Common myeloid progenitor, CD34-positive (primary cell): ENCODE measurements around the gene RABEP2.
A peak's percentile ranks its signal among the peaks of the same experiment; 100 is the strongest.

ENCODE experiments used
- CTCF ChIA-PET: fragments of 350-600 bp; sonication (Branson Sonifier 250); formaldehyde crosslinking; loops from one replicate; lab custom pipeline; 2021; ENCODE audit warnings: antibody characterized with exemption; lab: Charles Lee
- POLR2A ChIA-PET: fragments of 350-600 bp; sonication (Branson Sonifier 250); formaldehyde crosslinking; loops from one replicate; lab custom pipeline; 2021; ENCODE audit warnings: antibody characterized with exemption; lab: Charles Lee
- DNase-seq, 3 donors: peaks; one replicate each; pipeline versions ENCODE4 v3.0.0 to v3.0.0-alpha.2; 2013
- H3K27ac ChIP-seq, 2 experiments: 1 replicate in 1 of 2; 2 replicates in 1 of 2; pipeline ENCODE4 v1.7.0; 2013; ENCODE audit warnings: inconsistent platforms in 2 of 2, low read length in 2 of 2, mild to moderate bottlenecking in 2 of 2, low read depth in 1 of 2, moderate library complexity in 1 of 2; ENCODE audit not compliant: severe bottlenecking in 2 of 2, insufficient read depth in 1 of 2, poor library complexity in 1 of 2
- H3K27me3 ChIP-seq, 5 experiments: replicated peaks in 2 of 5; 1 replicate in 3 of 5; 2 replicates in 2 of 5; pipeline versions ENCODE4 v1.6.1 to v1.7.0; 2013; ENCODE audit warnings: low read length in 4 of 5, mild to moderate bottlenecking in 2 of 5, moderate library complexity in 2 of 5, inconsistent platforms in 1 of 5; ENCODE audit not compliant: insufficient read depth in 5 of 5, control insufficient read depth in 4 of 5
- H3K36me3 ChIP-seq, 4 experiments: 1 replicate in 2 of 4; 2 replicates in 2 of 4; pipeline versions ENCODE4 v1.6.1 to v1.7.0; 2013; ENCODE audit warnings: low read length in 3 of 4, control low read depth in 1 of 4, mild to moderate bottlenecking in 1 of 4; ENCODE audit not compliant: control insufficient read depth in 4 of 4, insufficient read depth in 4 of 4
- H3K4me1 ChIP-seq, 4 experiments: 1 replicate in 3 of 4; 2 replicates in 1 of 4; pipeline versions ENCODE4 v1.6.1 to v1.7.1; 2013; ENCODE audit warnings: low read length in 3 of 4, mild to moderate bottlenecking in 3 of 4, control low read depth in 1 of 4, inconsistent platforms in 1 of 4, moderate library complexity in 1 of 4; ENCODE audit not compliant: control insufficient read depth in 4 of 4, insufficient read depth in 4 of 4; ENCODE audit errors: control extremely low read depth in 1 of 4
- H3K4me3 ChIP-seq, 7 experiments: 1 replicate in 4 of 7; 2 replicates in 3 of 7; pipeline versions ENCODE4 v1.5.1 to v1.7.0; 2013; ENCODE audit warnings: mild to moderate bottlenecking in 7 of 7, low read length in 6 of 7, moderate library complexity in 6 of 7, inconsistent platforms in 2 of 7, low read depth in 2 of 7, control low read depth in 1 of 7; ENCODE audit not compliant: insufficient read depth in 4 of 7, control insufficient read depth in 1 of 7; ENCODE audit errors: extremely low read depth in 1 of 7
- H3K9me3 ChIP-seq, 5 experiments: 1 replicate in 4 of 5; 2 replicates in 1 of 5; pipeline versions ENCODE4 v1.6.1 to v1.7.1; 2013; ENCODE audit warnings: low read length in 4 of 5, mild to moderate bottlenecking in 2 of 5, inconsistent platforms in 1 of 5, low read depth in 1 of 5, moderate library complexity in 1 of 5; ENCODE audit not compliant: control insufficient read depth in 4 of 5, insufficient read depth in 2 of 5; ENCODE audit errors: control extremely low read depth in 1 of 5
- WGBS: methylation state at CpG from one replicate; pipeline ENCODE4 v1.1.5; 2013; ENCODE audit not compliant: insufficient coverage; 5-methylcytosine and 5-hydroxymethylcytosine counted together

Gene RABEP2

GRCh38 chr16:28905800-28906372 lies 19.2 kb downstream of the RABEP2 start:
- CTCF ChIA-PET = interaction anchor here (0.8 kb wide), 1 partner anchor 16 kb away, joined by 3 read pairs; no protein-coding TSS in a partner anchor
- no peaks in the 10 kb centered on the region for H3K9me3 ChIP-seq
- POLR2A ChIA-PET = no interaction called here
- WGBS = 95% methylated on average over 23 of the region's 24 CpGs
- no peaks in the 10 kb centered on the region for H3K27me3 ChIP-seq
- H3K4me3 ChIP-seq = no peak overlapping the region
- peaks cover 0 to 17% (median 16%) of the 10 kb centered on the region in 4 experiments for H3K4me1 ChIP-seq
- H3K36me3 ChIP-seq = peaks cover 4 to 42% (median 25%) of the 10 kb centered on the region in 4 experiments
- H3K27ac ChIP-seq = no peak overlapping the region
- DNase-seq = no peak

- Histone ChIP-seq H3K4me3 (no peak overlapping the region), H3K36me3 (peaks cover 4 to 36% (median 21%) of the 10 kb centered on the region in 4 experiments), H3K9me3 (no peaks in the 10 kb centered on the region), H3K27ac (no peak overlapping the region), H3K27me3 (no peaks in the 10 kb centered on the region), H3K4me1 (peaks cover 0 to 17% (median 16%) of the 10 kb centered on the region in 4 experiments)
- 100% methylated on average over 5 of the region's 9 CpGs for WGBS
- ChIA-PET POLR2A (no interaction called here), CTCF (no interaction called here)
- no peak for DNase-seq
These were observed 19.7 kb downstream of the RABEP2 start for GRCh38 chr16:28905229-28905754.

DNA sequence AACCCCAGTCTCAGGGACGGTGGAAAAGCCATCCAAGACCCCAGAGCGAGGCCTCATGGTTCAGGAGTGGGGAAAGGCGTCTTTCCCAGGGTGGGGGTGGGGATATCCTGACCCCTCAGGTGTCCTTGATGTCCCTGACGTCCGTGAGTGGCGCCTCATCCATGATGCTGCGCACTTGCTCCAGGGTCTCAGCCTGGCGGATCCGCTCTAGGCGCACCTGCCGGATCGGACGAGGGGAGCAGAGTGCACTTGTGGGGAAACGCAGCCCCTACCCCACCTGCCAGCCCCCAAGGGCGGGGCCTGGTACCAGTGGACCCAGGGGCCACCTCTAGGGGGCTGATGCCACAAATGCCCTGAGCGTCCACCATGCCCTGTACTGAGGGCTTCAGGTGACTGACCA lies 20.2 kb downstream of the RABEP2 start:
- Histone ChIP-seq H3K27ac (no peak overlapping the region), H3K4me3 (no peak overlapping the region), H3K4me1 (peaks cover 0 to 17% (median 16%) of the 10 kb centered on the region in 4 experiments), H3K27me3 (no peaks in the 10 kb centered on the region), H3K9me3 (no peaks in the 10 kb centered on the region), H3K36me3 (peaks cover 4 to 31% (median 18%) of the 10 kb centered on the region in 4 experiments)
- POLR2A ChIA-PET = no interaction called here
- DNase-seq = no peak
- 98% methylated on average over 12 of the region's 16 CpGs for WGBS
- CTCF ChIA-PET = no interaction called here

DNA sequence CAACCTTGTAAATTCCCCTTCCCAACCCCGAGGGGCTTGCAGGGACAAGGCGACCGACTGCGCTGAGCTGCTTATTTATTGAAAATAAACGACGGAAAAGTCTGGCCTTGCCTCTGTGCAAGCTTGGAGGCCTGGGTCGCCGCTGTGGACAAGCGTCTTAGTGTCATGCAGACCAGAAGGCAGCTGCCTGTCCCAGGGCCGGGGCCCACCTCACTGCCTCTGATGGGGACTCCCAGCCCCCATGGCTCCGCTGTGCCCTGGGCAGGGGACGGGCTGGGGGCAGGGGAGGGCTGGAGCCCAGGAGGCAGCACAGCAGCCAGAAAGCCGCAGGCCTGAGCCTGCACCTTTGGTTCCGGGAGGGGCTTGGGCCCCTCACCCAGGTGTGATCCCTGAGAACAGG lies 20.7 kb downstream of the RABEP2 start:
- H3K4me3 ChIP-seq = no peak overlapping the region
- H3K4me1 ChIP-seq = peaks cover 0 to 17% (median 16%) of the 10 kb centered on the region in 4 experiments
- no peaks in the 10 kb centered on the region for H3K27me3 ChIP-seq
- DNase-seq = no peak
- ChIA-PET POLR2A (no interaction called here), CTCF (no interaction called here)
- H3K9me3 ChIP-seq = no peaks in the 10 kb centered on the region
- H3K27ac ChIP-seq = no peak overlapping the region
- 97% methylated on average over 12 of the region's 14 CpGs for WGBS
- H3K36me3 ChIP-seq = peaks cover 4 to 30% (median 18%) of the 10 kb centered on the region in 4 experiments

DNA sequence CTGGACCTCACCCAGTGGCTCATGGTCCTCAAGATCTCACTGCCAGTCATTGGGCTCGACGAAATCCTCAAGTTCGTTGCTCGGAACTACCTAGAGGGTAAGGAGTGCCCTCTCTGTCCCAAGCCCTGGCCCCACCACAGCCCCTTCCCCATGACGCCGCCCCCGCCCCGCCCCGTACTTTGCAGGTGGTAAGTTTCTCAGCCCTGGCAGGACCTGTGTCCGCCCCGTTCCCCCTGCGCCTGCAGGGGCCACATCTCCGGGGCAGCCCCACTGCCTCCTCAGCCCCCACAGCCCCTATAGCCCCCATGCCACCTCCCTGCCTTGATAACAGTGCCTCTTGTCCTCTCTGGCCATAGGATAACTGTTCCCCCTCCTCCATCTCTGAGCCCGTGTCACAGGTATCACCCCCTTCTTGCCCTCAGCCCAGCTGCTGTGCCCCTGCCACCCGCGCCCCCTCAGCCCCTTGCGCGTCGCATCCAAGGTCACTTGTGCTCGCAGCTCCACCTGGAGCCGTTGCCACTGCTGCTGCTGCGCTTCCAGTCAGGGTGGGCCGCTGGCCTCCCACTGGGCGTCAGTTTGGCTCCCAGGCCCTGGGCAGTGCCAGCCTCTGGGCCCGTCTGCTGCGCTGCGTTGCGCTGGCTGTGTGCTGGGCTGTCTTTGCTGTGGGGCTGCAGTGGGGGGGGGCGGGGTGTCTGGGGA lies 21.5 kb downstream of the RABEP2 start:
- Histone ChIP-seq H3K4me3 (peak overlapping the region in 2 of 7 experiments; percentile 50 to 52), H3K27ac (no peak overlapping the region), H3K36me3 (peaks cover 2 to 26% (median 15%) of the 10 kb centered on the region in 4 experiments), H3K4me1 (peaks cover 0 to 17% (median 16%) of the 10 kb centered on the region in 4 experiments), H3K27me3 (no peaks in the 10 kb centered on the region), H3K9me3 (no peaks in the 10 kb centered on the region)
- POLR2A ChIA-PET = no interaction called here
- 87% methylated on average over 22 of the region's 29 CpGs for WGBS
- DNase-seq = no peak
- CTCF ChIA-PET = interaction anchor here (1.0 kb wide), 1 partner anchor 9 kb away, joined by 3 read pairs; no protein-coding TSS in a partner anchor

DNA sequence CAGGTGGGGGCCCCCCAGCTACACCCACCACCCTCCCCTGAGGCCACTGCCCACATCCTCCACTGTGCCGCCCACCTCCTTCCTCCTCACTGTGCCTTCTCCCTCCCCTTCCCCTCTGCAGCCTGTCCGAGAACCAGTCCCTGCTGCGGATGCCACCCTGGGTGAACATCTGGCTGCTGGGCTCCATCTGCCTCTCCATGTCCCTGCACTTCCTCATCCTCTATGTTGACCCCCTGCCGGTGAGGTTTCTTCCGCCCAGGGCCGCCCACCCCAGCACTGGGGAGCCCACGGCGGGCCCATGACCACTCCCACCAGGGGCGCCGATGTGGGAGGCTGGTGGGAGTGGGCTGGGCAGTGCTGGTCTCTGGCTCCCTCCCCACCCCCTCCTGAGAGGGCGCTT lies 22.1 kb downstream of the RABEP2 start:
- DNase-seq = peak in 2 of 3 donors; percentile 73 to 77
- ChIA-PET CTCF (interaction anchor here (1.0 kb wide), 1 partner anchor 9 kb away, joined by 3 read pairs; no protein-coding TSS in a partner anchor), POLR2A (no interaction called here)
- Histone ChIP-seq H3K4me3 (peak overlapping the region in 4 of 7 experiments; percentile 16 to 52 (median 49)), H3K4me1 (peaks cover 0 to 17% (median 16%) of the 10 kb centered on the region in 4 experiments), H3K27me3 (no peaks in the 10 kb centered on the region), H3K9me3 (no peaks in the 10 kb centered on the region), H3K27ac (no peak overlapping the region), H3K36me3 (peaks cover 0 to 21% (median 11%) of the 10 kb centered on the region in 4 experiments)
- WGBS = 13% methylated on average over 9 of the region's 11 CpGs

GRCh38 chr16:28901862-28902261 lies 23.2 kb downstream of the RABEP2 start:
- no peak overlapping the region for H3K27ac ChIP-seq
- H3K27me3 ChIP-seq = no peaks in the 10 kb centered on the region
- ChIA-PET POLR2A (no interaction called here), CTCF (interaction anchor here (1.8 kb wide), 1 partner anchor 43 kb away, joined by 4 read pairs; no protein-coding TSS in a partner anchor)
- H3K4me1 ChIP-seq = peaks cover 0 to 17% (median 16%) of the 10 kb centered on the region in 4 experiments
- no peaks in the 10 kb centered on the region for H3K9me3 ChIP-seq
- DNase-seq = no peak
- H3K36me3 ChIP-seq = peaks cover 0 to 21% (median 10%) of the 10 kb centered on the region in 4 experiments
- 88% methylated on average over 12 of the region's 15 CpGs for WGBS
- no peak overlapping the region for H3K4me3 ChIP-seq
